Gastroesophageal sphincter (tissue), 3 donors: ENCODE data around the gene ZDHHC23.

Experiments
- CTCF ChIP-seq, 4 experiments: fragments of 200-600 bp in 2 of 4; fragments of 450-650 bp in 2 of 4; sonication (generic) in 1 of 4; IDR thresholded peaks; one replicate each; pipeline ENCODE4 v1.5.1; 2017 to 2019; ENCODE audit warnings: antibody characterized with exemption in 4 of 4, mild to moderate bottlenecking in 2 of 4, moderate library complexity in 2 of 4
- EP300 ChIP-seq: sonication (generic); formaldehyde crosslinking; IDR thresholded peaks from one replicate; pipeline ENCODE4 v1.6.1; 2017; ENCODE audit warnings: antibody characterized with exemption, mild to moderate bottlenecking
- POLR2A ChIP-seq, 2 donors: fragments of 450-650 bp; IDR thresholded peaks; one replicate each; pipeline ENCODE4 v1.6.1; 2017; ENCODE audit warnings: antibody characterized with exemption in 2 of 2, mild to moderate bottlenecking in 2 of 2, moderate library complexity in 1 of 2
- POLR2AphosphoS5 ChIP-seq: sonication (generic); formaldehyde crosslinking; IDR thresholded peaks from one replicate; pipeline ENCODE4 v1.6.1; 2017; ENCODE audit warnings: antibody characterized with exemption

- no peak for TF ChIP-seq CTCF (IDR thresholded peaks at IDR 0.05)
- no peak for TF ChIP-seq POLR2AphosphoS5
- no peak for TF ChIP-seq POLR2A (IDR thresholded peaks at IDR 0.05)
- TF ChIP-seq EP300, result no peak
Observed at GRCh38 chr3:113906568-113907140, 41.2 kb upstream of the ZDHHC23 start.
